K562 (cell line): ENCODE measurements around the gene NT5C3B. TPM values are rescaled to one million over a fixed set of nuclear protein-coding genes. Genes with fewer than 3 reads are reported as not detected.
A peak's percentile ranks its signal among the peaks of the same experiment; 100 is the strongest.

Source experiments
- FOXP4 ChIP-seq: sonication (generic); formaldehyde crosslinking; IDR thresholded peaks from 2 replicates; pipeline ENCODE4 v1.8.0; 2022; ENCODE audit warnings: mild to moderate bottlenecking, missing genetic modification reagents, borderline replicate concordance
- MTF1 ChIP-seq: fragments of 250-450 bp; sonication (Bioruptor Pico); IDR thresholded peaks from 2 replicates; pipeline ENCODE4 v1.9.0; 2021; ENCODE audit warnings: moderate library complexity, mild to moderate bottlenecking, inconsistent platforms, borderline replicate concordance
- NFRKB ChIP-seq: fragments of 450-650 bp; IDR thresholded peaks from 2 replicates; pipeline ENCODE4 v1.6.1; 2016; ENCODE audit warnings: low read depth
- POLR2B ChIP-seq: fragments of 450-650 bp; IDR thresholded peaks from 2 replicates; pipeline ENCODE4 v1.6.1; 2018; ENCODE audit warnings: low read depth; ENCODE audit not compliant: partially characterized antibody
- SMARCE1 ChIP-seq: fragments of 450-650 bp; IDR thresholded peaks from 2 replicates; pipeline ENCODE4 v1.7.1; 2016; ENCODE audit warnings: mild to moderate bottlenecking
- ZBTB40 ChIP-seq, 2 experiments: fragments of 450-650 bp in 1 of 2; sonication (generic) in 1 of 2; formaldehyde crosslinking in 1 of 2; IDR thresholded peaks; 2 replicates each; pipeline versions ENCODE4 v1.7.1 to v1.9.0; 2016 to 2022; ENCODE audit warnings: inconsistent platforms in 1 of 2, mild to moderate bottlenecking in 1 of 2, missing genetic modification reagents in 1 of 2
- polyA plus RNA-seq, 8 experiments: library from polyadenylated mRNA; depleted of rRNA in 4 of 8; stranded (reverse) in 5 of 8; unstranded in 3 of 8; fragments of >200 nt; fragmentation: Nextera tagmentation in 2 of 8; fragmentation: Illumina TruSeq in 1 of 8; extraction: Ambion mirVana in 2 of 8; extraction: Trizol in 1 of 8; gene quantifications; 2 replicates each; pipeline versions ENCODE4 v1.2.1 to v1.2.3, GENCODE V29; 2011 to 2014; ENCODE audit warnings: inconsistent platforms in 1 of 8, missing spikeins in 1 of 8
- total RNA-seq, 7 experiments: library from RNA; depleted of rRNA in 6 of 7; stranded (reverse); fragments of >200 nt in 6 of 7; fragmentation: Illumina TruSeq in 2 of 7; extraction: Trizol in 2 of 7; gene quantifications; 2 replicates each; pipeline versions ENCODE4 v1.2.1 to v1.2.3, GENCODE V29; 2011 to 2021; ENCODE audit warnings: low replicate concordance in 1 of 7
- TF ChIP-seq, protein P1 (sequence below): IDR thresholded peaks from 2 replicates; pipeline ENCODE4 v1.6.1; 2012; ENCODE audit warnings: low read depth, low read length, improper control_type of control experiment, borderline replicate concordance
- TF ChIP-seq, protein P2 (sequence below), 2 experiments: IDR thresholded peaks; 2 replicates each; pipeline ENCODE4 v1.6.1; 2012; ENCODE audit warnings: improper control_type of control experiment in 2 of 2, low read depth in 2 of 2, low read length in 2 of 2, borderline replicate concordance in 1 of 2

Gene NT5C3B
- total and polyA plus RNA-seq, 9 of the 15 experiments (the other 6 are each of a cell fraction or from before 2014, with no cell fraction given), result 2.0 to 166 (median 85.0) TPM

DNA sequence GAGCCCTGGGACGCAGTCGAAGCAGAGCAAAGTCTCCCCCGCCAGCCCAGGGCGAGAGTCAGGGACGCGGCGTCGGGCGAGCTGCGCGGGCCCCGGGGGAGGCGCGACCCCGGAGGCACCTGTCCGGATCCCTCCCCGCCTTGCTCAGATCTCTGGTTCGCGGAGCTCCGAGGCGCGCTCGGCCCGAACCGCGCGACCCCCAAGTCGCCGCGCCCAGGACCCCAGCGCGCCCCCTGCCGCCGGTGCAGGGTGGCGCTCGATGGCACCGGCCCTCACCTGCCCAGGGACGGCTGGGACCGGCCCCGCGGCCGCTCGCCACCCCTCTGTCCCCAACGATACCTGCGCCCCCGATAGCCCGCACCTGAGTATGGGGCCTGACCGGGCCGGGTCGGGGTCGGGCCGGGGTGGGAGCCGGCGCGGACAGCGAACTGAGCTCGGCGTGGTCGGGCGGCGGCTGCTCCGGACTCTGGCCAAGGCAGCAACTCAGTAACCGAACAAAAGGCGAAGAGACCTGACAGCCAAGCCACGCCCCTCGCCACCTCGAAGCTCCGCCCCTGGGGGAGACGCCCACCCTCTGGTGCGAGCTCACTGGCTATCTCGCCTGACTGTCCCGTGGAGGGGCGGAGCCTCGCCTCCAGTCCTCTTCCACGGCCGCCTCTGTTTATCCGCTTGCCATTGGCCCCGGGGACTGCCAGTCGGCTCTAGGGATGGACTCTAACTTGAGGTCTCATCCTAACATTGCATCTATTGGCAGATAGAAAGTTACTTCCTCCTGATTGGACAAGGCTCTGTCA is 49.6 kb downstream of the NT5C3B start, which contains the start of gene JUP (continued):
- TF ChIP-seq FOXP4 (CRISPR knock-in tag) (0 out of 2 replicates have a peak, but pooled peaks have one; percentile 75), ZBTB40 (IDR thresholded peaks at IDR 0.05) (peak; percentile 10; the same call in 1 of the 2 replicates), ZBTB40 (CRISPR knock-in tag; IDR thresholded peaks at IDR 0.05) (no peak), NFRKB (no peak), MTF1 (CRISPR knock-in tag) (no peak), SMARCE1 (no peak), POLR2B (peak; percentile 88)
- TF ChIP-seq, protein P1, sequence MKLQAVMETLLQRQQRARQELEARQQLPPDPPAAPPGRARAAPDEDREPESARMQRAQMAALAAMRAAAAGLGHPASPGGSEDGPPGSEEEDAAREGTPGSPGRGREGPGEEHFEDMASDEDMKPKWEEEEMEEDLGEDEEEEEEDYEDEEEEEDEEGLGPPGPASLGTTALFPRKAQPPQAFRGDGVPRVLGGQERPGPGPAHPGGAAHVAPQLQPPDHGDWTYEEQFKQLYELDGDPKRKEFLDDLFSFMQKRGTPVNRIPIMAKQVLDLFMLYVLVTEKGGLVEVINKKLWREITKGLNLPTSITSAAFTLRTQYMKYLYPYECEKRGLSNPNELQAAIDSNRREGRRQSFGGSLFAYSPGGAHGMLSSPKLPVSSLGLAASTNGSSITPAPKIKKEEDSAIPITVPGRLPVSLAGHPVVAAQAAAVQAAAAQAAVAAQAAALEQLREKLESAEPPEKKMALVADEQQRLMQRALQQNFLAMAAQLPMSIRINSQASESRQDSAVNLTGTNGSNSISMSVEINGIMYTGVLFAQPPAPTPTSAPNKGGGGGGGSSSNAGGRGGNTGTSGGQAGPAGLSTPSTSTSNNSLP, result peak; percentile 92
- TF ChIP-seq, protein P2, sequence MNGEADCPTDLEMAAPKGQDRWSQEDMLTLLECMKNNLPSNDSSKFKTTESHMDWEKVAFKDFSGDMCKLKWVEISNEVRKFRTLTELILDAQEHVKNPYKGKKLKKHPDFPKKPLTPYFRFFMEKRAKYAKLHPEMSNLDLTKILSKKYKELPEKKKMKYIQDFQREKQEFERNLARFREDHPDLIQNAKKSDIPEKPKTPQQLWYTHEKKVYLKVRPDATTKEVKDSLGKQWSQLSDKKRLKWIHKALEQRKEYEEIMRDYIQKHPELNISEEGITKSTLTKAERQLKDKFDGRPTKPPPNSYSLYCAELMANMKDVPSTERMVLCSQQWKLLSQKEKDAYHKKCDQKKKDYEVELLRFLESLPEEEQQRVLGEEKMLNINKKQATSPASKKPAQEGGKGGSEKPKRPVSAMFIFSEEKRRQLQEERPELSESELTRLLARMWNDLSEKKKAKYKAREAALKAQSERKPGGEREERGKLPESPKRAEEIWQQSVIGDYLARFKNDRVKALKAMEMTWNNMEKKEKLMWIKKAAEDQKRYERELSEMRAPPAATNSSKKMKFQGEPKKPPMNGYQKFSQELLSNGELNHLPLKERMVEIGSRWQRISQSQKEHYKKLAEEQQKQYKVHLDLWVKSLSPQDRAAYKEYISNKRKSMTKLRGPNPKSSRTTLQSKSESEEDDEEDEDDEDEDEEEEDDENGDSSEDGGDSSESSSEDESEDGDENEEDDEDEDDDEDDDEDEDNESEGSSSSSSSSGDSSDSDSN (IDR thresholded peaks at IDR 0.05; ENCODE audit: borderline replicate concordance in 1 of 2, low read depth in 2 of 2, low read length in 2 of 2), result peak in 1 of 2 experiments; percentile 89; a peak in 2 of 4 replicates
